Mucosa of descending colon (tissue), 3 donors: ENCODE data around the gene SLC9A4. TPM values are rescaled to one million over a fixed set of nuclear protein-coding genes. Genes with fewer than 3 reads are reported as not detected.

Experiments used
- ATAC-seq: fragments of 200-7000 bp; cut with Tn5 transposase; one replicate; pipeline ENCODE4 v1.9.1; 2020; ENCODE audit warnings: mild to moderate bottlenecking, moderate library complexity
- DNase-seq, 3 donors: peaks; one replicate each; pipeline ENCODE4 v3.0.0-alpha.2; 2020
- H3K36me3 ChIP-seq: fragments of 200-600 bp; one replicate; pipeline ENCODE4 v1.8.0; 2021; ENCODE audit warnings: low read depth, mild to moderate bottlenecking
- H3K4me1 ChIP-seq: fragments of 200-600 bp; one replicate; pipeline ENCODE4 v1.8.0; 2021; ENCODE audit warnings: low read depth, mild to moderate bottlenecking
- H3K4me3 ChIP-seq: fragments of 200-600 bp; one replicate; pipeline ENCODE4 v1.8.0; 2021; ENCODE audit warnings: mild to moderate bottlenecking
- H3K9me3 ChIP-seq: fragments of 200-600 bp; one replicate; pipeline ENCODE4 v1.8.0; 2021; ENCODE audit warnings: mild to moderate bottlenecking
- CTCF ChIP-seq: fragments of 200-600 bp; IDR thresholded peaks from one replicate; pipeline ENCODE4 v1.8.0; 2022; ENCODE audit warnings: antibody characterized with exemption, mild to moderate bottlenecking
- intact Hi-C, 2 donors: fragments of 100-400 bp; cut with DNase I in 1 of 2; cut with micrococcal nuclease in 1 of 2; formaldehyde crosslinking; loops; one replicate each; pipeline versions ENCODE4 v1.11.0 to v1.11.1; 2022; cut with DNase I, micrococcal nuclease
- total RNA-seq, 3 donors: library from RNA; stranded (reverse); fragmentation: NEBNext Ultra II Directional in 2 of 3; extraction: Animal tissue kit (Norgen Biotek cat#: 25700) in 2 of 3; gene quantifications; one replicate each; pipeline versions ENCODE4 v1.2.1 to v1.2.4, GENCODE V29; 2021 to 2023
- donor health status: DM: no; HTN: no; CAD: no; lungs with moderate emphysema.
- donor health status: DM: no; HTN: no; CAD: no.
- donor health status: DM: no; HTN: yes; CAD: no.

SLC9A4 gene
- total RNA-seq, 3 donors from 2014 or later = 0.17 to 0.32 TPM; not detected in 1

DNA sequence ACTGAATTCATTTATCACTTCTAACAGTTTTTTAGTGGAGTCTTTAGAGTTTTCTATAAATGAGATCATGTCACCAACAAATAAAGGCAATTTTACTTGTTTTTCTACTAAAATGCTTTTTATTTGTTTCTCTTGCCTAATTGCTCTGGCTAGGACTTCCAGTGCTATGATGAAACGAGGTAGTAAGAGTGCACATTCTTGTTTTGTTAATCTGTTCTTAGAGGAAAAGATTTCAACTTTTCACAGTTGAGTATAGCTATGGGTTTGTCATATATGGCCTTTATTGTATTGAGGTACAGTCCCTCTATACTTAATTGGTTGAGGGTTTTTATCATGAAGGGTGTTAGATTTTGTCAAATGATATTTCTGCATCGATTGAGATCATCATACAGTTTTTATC, 44.5 kb upstream of the SLC9A4 start:
- intact Hi-C loops = no loop called here
- DNase-seq = no peak
- H3K4me1 ChIP-seq = no peaks in the 10 kb centered on the region
- no peak for ATAC-seq
- no peak for TF ChIP-seq CTCF
- no peak overlapping the region for H3K4me3 ChIP-seq
- H3K9me3 ChIP-seq = no peaks in the 10 kb centered on the region
- H3K36me3 ChIP-seq = no peaks in the 10 kb centered on the region

DNA sequence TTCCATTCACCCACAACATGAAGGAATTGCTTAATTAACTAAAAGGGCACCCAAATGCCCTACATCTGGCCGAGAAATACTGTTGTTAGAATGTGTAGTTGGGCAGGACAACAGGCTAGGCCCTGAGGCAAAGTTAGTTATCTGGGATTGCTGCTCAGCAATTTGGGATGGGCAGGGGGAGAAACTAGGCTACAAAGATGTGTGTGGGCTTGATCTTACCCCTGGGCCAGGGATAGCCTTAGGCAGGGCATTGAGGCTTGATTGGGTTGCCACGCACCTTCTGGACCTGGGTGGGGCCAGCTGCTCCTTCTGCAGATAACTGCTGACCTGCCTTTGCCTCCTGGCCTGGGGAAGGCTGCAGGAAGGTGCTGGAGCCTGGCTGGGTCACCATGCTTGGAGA, 40.6 kb upstream of the SLC9A4 start:
- ATAC-seq (no peak), DNase-seq (no peak)
- Histone ChIP-seq H3K9me3 (no peaks in the 10 kb centered on the region), H3K4me1 (no peaks in the 10 kb centered on the region), H3K36me3 (no peaks in the 10 kb centered on the region), H3K4me3 (no peak overlapping the region)
- intact Hi-C loops = no loop called here
- TF ChIP-seq CTCF = no peak

- TF ChIP-seq CTCF = no peak
- no peaks in the 10 kb centered on the region for H3K36me3 ChIP-seq
- H3K4me1 ChIP-seq = no peaks in the 10 kb centered on the region
- no peak for DNase-seq
- intact Hi-C loops = no loop called here
- H3K9me3 ChIP-seq = no peaks in the 10 kb centered on the region
- H3K4me3 ChIP-seq = no peak overlapping the region
- no peak for ATAC-seq
Observed at GRCh38 chr2:102433973-102434654, 38.9 kb upstream of the SLC9A4 start.

DNA sequence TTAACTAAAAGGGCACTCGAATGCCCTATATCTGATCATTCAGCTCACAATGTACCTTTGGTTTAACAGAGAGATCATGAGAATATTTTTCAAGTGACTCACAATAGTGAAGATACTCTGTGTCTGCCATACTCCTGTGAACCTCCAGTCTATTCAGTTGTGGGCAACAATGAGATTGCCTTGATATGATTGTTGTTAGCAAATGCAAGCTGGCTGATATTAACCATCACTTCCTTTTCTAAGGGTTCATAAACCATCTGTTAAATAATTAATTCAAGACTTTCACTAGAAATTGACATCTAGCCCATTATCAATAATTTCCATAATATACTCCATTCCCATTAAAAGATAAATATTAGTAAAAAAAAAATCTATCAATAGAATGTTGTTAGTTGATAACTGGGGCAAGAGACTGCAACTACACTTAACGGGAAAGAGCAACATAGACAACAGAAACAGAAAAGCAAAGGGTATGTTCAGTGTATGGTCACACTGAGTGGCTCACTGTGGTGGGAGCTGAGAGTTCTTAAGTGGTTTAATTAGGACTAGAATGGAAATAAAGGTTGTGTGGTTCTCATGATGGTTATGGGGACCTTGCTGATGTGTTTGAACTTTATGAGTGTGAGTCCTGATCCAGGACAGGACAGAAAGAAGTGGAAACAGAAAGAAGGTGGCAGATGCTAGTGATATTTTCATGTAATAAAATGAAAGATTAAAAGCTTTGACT, 38.2 kb upstream of the SLC9A4 start:
- H3K4me3 ChIP-seq = no peak overlapping the region
- no peak for ATAC-seq
- H3K9me3 ChIP-seq = no peaks in the 10 kb centered on the region
- intact Hi-C loops = no loop called here
- no peaks in the 10 kb centered on the region for H3K4me1 ChIP-seq
- TF ChIP-seq CTCF = no peak
- no peak for DNase-seq
- no peaks in the 10 kb centered on the region for H3K36me3 ChIP-seq

DNA sequence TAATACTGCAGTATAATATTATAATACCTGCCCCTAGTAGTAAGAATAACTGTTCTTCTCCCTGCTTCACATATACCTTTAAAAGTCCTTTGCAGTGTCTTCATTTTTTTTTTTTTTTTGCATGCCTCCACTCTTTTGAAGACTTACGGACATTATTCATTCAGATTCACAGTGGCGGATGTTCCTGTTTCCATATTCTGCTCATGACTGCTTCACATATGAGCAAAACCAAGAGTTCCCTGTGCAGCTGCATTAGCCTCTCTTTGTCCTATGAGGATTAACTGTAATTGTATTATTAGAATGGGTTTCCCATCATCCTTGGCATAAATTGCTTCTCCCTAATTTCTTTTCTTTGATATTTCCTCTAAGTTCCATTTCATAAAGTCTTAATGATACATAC, 37.3 kb upstream of the SLC9A4 start:
- TF ChIP-seq CTCF = no peak
- ATAC-seq (no peak), DNase-seq (no peak)
- Histone ChIP-seq H3K4me1 (no peaks in the 10 kb centered on the region), H3K9me3 (no peaks in the 10 kb centered on the region), H3K36me3 (no peaks in the 10 kb centered on the region), H3K4me3 (no peak overlapping the region)
- intact Hi-C loops = no loop called here
